GM18505 (cell line): Measurements from ENCODE around the gene ZNF860.

Source experiments
- ATAC-seq: cut with Tn5 transposase; IDR thresholded peaks from one replicate; pipeline ENCODE4 v1.9.1; 2021; ENCODE audit not compliant: unreplicated experiment
- POLR2A ChIP-seq: IDR thresholded peaks from 4 replicates; pipeline ENCODE4 v1.6.1; 2011; ENCODE audit warnings: borderline replicate concordance; ENCODE audit not compliant: insufficient read depth, insufficient read length; ENCODE audit errors: extremely low read depth

Gene ZNF860

GRCh38 chr3:32021155-32021554 is 39.6 kb downstream of the ZNF860 start:
- no peak for ATAC-seq
- TF ChIP-seq POLR2A = no peak

- no peak for ATAC-seq
- no peak for TF ChIP-seq POLR2A
Measured at GRCh38 chr3:32021748-32022147, 40.2 kb downstream of the ZNF860 start.

- no peak for ATAC-seq
- TF ChIP-seq POLR2A = no peak
Measured at GRCh38 chr3:32022947-32023346, 41.4 kb downstream of the ZNF860 start.

GRCh38 chr3:32026593-32026992 is 45.0 kb downstream of the ZNF860 start:
- ATAC-seq = no peak
- TF ChIP-seq POLR2A = no peak

- ATAC-seq = no peak
Measured at GRCh38 chr3:32037932-32038267, 56.4 kb downstream of the ZNF860 start.

GRCh38 chr3:32041316-32041715 is 59.8 kb downstream of the ZNF860 start:
- TF ChIP-seq POLR2A = no peak
- ATAC-seq = no peak

More at GRCh38 chr3:32037932-32038267, 56.4 kb downstream of the ZNF860 start:
- TF ChIP-seq POLR2A = no peak
